AG08395 (cell line): ENCODE results near the gene PLPP1.

ENCODE experiments used
- DNase-seq: peaks from one replicate; pipeline ENCODE4 v3.0.0; 2012; ENCODE audit warnings: mixed read lengths, low spot score

Gene PLPP1

DNA sequence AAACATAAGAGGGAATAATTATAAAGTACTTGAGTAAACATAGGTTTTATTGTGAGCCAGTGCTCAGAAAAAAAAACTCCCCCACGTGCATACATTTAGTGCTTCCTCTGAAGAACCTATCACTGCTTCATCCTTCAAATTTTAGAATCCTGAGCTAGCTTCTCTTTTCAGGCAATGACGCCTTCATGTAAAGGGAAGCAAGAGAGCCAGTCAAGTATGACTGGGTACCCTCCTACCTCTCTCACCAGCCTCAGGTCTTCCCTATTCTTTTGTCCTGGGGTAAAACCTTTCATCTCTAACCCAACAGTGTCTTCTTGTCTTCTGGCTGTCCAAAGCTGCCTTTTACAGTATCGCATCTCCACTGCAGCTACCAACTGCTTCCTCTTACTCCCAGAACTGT lies 32.0 kb downstream of the PLPP1 start:
- no peak for DNase-seq

DNA sequence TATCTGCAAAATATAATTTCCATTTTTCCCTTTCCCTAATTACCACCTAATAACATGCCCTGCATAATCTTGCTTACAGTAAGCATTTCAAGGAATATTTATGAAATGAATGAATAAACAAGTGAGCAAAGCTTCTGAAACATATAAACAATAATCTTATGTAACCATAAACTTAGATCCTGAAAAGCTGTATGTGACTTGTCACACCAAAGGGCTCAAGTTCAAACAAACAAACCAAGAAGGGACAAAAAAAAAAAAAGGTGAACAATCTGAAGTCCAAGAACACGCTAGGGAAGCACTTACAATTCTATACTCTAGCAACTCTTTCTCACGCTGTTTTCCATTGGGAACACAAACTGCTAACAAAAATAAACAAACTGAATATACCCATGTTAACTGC lies 36.3 kb downstream of the PLPP1 start:
- no peak for DNase-seq

DNA sequence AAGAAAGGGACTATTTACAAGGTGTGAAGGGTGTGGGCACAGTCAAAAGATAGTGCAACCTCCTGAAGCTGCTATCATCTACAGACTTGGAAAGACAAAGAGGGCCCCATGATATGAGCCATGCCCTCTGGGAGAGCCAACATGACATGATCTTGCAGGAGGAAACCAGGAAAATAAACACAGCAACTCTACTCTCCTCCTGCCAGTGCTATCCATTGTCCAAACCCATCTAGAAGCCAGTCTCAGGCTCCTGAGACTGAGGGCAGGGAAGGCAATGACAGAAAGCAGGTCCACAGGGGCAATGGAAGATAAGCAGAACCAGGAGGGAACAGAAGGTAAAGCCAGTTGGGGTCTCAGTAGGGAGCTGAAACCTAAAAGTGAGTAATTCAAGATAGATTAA lies 37.1 kb downstream of the PLPP1 start:
- DNase-seq: no peak

DNA sequence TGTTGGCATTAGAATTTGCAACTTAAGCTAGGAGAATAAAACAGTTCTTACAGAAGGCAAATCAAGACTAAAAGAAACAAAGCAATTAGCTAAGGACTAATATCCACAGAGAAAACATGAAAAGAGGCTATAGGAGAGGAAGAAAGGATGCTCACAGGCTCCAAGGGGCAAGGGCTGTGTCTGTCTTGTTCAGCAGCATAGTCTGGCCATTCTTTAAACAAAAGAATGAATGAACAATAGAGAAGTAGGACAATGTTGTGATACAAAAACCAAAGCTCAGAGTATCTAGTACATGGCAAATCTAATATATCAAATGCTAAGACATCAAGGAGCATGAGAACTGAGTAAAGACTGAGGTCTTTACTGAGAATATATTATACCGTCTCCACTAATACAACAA lies 39.5 kb downstream of the PLPP1 start:
- no peak for DNase-seq

DNA sequence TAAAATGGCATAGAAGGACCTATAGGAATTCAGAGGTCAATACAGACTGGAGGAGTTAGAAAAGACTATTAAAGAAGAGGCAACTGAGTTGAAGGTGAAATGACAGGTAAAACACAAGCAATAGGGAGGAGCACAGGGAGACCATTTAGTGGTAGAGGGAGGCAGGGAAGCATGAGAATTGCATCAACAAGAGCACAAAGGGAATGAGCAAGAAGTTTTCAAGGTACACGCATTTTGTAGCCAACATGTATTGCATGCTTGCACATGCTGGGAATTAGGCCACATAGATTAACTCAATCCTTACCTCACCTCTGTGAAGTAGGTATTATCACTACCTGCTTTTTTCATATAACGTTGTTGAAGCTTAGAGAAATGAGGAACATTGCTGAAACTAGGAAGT lies 42.3 kb downstream of the PLPP1 start:
- no peak for DNase-seq

DNA sequence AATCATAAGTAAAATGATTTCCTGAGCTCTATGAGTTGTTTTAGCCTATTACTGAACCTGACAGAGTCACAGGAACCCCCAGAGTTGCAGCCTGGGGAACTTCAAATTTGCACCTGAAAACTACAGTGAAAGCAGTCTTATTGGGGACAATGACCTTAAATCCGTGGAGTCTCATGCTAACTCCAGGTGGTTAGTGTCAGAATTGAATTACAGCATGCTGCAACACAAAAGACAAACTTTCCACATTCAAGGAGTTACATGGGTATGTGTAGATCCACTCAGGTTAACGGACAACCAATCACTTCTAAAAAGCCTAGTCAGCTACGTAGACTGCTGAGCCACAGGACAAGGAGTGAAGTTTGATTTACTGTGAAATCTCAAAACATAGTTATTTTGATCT lies 49.7 kb downstream of the PLPP1 start:
- no peak for DNase-seq

DNA sequence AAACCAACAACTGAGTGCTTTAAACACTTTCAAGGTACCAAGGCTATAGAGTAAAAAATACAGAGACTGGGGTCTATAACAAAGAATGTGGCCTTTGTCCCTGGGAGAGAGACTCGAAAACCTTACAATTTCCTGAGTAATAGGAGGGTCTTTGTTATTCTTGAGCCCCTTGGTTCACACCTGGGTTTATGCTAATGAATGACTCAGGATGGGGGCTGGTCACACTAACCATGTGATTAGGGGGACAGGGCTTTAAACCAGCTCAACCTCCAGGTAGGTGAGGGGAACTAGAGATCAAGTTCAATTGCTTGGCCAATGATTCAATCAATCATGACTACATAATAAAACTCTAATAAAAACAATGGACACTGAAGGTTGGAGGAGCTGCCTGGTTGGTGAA lies 50.2 kb downstream of the PLPP1 start:
- DNase-seq: no peak

DNA sequence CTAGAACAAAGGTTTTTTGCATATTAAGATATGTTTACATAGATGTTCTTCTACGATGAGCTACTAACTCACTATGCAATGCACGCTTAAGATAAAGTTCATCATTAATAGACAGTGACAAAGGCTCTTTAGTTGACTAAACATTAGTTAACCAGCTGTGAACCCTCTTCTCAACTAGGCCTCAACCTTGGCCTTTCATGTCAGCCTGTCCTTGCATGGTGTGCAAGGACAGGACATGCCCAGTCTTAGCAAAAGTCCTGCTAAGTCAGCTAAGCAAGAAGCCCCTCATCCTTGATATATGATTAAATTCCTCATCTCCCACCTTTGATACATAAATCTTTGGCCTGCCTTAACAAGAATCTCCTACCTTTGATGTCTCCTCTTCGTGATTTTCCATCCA lies 50.9 kb downstream of the PLPP1 start:
- DNase-seq: no peak

DNA sequence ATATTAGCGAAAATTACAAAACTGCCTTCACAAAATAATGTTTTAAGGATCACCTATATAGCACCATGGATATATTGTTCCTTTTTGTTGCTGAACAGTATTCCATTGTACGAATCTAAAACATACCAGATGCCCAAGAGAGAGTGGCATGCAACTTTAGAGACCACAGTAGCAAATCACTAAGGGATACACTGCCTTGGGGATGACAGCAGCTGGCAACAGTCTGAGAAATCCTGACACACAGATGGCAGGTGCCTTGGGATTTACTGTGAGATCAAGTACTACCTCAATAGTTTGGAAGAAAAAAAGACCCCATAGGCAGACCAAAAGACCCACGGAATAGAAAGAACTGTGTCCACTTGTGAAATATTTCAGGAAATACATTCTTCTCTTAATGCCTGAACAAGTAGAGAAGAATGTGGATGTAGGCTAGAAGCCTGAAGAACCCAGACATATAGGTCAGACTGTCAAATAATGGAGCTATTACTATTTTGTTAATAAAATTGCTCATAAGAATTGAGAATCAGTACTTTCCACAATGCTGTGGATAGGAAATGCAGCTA lies 53.4 kb downstream of the PLPP1 start:
- DNase-seq: peak; percentile 11

DNA sequence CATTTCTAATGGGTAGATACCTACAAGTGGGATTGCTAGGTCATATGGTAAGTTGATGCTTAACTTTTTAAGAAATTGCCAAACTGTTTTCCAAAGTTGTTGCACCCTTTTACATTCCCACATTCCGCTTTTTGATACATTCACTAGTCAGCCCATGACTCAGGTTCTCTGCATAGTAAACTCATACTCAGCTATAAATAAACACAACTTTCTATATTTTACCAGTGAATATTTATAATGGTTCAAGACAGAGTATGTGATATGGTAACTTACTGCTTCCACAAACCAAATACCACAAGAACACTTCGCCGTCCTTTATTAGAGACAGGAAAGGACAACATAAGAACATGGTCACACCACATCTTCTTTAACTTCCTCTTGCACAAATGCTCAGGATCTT lies 54.0 kb downstream of the PLPP1 start:
- DNase-seq: peak; percentile 15

DNA sequence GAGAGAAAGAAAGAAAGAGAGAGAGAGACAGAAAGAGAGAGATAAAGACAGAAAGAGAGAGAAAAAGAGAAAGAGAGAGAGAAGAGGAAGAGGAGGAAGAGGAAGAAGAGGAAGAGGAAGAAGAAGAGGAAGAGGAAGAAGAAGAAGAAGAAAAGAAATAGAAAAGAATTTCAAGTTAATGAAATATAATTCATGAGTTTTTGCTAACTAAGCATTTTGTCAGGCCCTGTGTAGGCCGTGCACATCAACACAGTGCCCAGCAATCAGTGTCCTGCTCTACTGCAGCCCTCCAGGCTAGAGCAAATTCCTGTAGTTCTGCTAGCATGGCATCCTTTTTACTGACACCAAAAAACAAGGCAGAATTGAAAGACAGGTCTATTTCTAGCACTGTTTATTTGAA lies 62.1 kb downstream of the PLPP1 start:
- DNase-seq: no peak

DNA sequence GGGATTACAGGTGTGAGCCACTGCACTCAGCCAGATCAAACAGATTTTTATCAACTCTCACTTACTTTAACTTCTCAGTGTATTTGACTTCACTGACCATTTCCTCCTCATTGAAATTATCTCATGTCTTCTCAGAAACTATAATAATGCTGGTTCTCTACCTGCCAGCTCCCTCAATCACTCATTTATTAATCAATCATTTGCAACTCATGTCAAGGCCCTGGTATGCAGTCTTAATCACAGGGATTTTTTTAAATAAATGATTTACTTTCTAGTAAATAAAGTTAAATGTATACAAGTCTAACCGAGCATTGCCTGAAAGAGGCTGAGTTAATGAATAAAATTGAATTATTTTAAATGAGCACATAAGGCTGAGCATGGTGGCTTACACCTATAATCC lies 63.3 kb downstream of the PLPP1 start:
- DNase-seq: no peak

DNA sequence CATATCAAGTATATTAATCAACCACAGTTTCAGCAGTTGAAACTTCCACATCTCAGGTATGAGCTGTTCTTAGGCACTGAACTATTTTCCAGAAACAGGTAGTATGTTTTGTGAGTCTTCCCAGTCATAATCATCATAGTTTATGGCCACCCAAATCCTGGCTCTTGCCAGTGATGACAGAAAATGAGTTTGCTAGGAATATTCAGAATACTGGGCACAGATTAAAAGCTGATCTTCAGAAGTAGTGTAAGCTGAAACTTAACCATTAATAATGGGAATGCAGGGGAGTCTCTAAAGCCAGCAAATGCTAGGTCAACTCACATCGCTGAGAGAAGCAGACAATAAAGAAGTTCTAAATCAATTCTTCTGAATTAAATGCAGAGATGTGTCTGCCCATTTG lies 64.5 kb downstream of the PLPP1 start:
- no peak for DNase-seq

DNA sequence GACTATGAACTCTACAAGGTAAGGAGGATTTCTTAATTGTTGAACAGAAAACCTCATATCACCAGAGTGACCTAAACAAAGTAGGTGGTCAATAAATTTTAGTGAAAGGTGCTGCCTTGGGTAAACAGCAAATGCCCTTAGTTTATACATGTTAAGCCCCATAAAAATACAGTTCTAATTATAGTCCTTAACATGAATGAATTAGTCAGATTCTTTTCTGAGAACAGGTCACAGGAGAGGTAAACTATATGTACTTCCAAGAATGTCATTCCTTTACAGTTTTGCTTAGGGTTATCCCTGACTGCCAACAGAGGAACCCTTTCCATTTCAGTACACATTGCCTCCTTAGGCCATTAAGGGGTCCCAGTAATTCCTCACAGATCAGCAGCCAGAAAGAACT lies 64.9 kb downstream of the PLPP1 start:
- DNase-seq: no peak

DNA sequence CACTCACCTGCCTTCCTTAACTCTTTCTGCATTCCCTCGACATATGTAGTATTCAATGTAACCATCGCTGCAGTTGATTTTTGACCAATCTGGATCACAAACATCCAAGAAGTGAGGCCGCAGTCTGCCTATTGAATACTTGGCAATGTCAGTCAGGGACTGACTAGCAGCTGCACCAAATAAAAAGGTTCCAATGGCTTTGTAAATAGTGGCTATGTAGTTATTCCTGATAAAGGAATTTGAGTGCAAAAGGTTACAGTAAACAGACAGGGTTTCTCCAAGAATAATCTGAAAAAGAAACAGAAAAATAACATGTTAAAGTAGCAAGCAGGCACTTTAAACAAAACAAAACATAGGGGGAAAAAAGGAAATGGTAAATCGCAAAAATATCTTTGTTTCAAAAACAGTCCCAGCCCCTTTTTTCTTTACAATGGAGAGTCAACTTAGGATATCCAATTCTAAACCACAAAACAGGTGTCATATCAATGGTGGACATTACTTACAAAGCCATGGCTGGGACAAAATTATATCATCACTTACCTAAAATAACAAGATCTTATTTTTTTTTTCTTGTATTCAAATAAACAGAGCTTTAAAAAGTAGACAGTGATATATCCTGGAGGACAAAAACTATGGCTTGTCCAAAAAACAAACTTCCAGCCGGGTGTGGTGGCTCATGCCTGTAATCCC lies 66.8 kb downstream of the PLPP1 start:
- DNase-seq: no peak

DNA sequence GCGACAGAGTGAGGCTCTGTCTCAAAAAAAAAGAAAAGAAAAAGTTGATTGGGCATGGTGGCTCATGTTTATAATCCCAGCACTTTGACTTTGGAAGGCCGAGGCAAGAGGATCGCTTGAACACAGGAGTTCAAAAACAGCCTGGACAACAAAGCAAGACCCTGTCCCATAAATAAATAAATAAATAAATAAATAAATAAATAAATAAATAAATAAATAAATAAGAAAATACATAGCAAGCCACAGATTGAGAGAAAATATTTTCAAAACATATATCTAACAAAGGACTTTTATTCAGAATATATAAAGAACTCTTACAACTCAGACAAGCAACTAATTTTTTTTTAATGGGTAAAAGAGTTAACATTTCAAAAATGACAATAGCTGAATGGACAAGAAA lies 71.2 kb downstream of the PLPP1 start:
- no peak for DNase-seq

DNA sequence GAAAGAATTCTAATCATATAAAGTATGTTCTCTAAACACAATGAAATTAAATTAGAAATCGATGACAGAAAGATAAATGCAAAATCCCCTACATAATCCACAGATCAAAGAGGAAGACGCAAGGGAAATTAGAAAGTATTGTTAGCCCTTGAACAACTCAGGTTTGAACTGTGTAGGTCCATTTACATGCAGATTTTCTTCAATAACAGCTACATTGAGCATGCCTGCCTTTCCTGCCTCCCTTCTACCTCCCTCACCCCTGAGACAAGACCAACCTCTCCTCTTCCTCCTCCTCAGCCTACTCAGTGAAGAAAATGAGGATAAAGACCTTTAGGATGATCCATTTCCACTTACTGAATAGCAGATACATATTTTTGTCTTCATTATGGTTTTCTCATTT lies 75.2 kb downstream of the PLPP1 start:
- DNase-seq: no peak

DNA sequence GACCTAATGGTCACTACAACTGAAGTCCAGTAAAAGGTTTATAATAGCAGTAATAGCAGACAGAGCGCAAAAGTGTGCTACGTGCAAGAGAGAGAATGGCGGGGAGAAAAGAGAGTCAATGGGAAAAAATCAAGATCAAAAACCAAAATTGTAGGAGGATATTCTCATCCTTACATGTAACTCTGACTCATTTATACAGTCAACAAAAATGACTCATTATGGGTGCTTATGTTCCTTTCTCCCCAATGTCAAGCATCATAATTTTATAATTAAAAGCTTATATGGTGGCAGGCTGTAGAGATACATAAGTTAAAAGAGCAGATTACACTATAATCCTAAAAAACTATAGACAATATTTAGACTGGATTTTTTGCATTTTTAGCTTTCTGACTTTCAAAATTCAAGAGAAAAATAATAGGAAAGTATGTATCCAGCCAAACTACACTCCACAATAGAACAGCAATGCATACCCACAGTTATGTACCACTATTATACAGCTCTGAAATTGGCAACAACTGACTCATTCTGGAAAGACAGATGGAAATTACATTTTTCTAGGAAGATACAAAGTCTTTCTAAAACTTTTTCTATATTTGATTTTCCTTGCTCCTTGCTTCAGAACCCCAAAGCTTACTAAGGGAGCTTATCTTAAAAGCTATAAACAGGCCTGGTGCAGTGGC lies 78.4 kb downstream of the PLPP1 start:
- peak; percentile 53 for DNase-seq

DNA sequence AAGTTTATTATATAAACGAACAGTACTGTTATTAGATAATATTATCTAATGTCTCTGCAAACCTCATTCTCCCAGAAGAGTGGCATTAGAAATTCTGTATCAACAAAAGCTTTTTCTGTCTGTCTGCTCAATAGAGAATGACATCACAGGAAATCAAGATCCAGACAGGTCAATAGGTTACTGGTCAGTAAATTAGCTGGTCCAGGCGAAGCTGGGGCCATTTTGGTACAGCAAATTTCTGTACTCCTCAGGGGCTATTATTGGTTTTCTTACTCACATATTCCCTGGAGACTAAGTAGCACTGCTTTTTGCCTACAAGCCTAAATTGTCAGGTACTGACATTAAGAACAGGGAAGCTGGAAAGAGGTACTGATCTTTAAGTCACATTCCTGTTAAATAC lies 80.5 kb downstream of the PLPP1 start:
- no peak for DNase-seq

DNA sequence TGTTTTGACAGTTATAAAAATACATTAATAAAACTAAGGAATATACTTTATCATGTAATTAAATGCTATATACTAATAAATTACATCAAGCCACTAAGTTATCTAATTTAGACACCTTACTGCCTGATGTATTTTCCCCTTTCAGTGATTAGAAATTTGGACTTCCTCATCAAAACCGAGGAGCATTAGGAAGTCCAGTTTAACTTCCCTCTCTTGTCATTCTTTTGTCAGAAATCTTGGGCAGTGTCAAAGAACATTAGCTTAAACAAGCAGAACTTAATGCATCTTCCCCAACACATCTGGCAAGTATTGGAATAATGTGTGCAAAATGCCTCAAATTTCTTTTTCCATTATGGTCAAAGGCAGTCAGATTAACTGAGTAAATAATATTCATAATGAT lies 81.6 kb downstream of the PLPP1 start:
- no peak for DNase-seq

DNA sequence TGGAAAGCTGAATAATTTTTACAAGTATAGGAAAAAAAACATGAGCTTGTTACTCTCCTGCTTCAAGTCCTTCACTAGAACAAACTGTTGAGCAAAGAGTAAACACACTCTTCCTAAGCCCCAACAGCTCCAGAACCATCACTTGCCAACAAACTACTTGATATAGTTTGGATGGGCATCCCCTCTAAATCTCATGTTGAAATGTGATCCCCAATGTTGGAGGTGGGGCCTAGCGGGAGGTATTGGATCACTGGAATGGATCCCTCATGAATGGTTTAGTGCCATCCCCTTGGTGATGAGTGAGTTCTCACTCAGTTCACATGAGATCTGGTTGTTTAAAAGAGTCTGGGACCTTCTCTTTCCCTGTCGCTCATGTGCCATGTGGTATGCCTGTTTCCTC lies 82.8 kb downstream of the PLPP1 start:
- DNase-seq: no peak

DNA sequence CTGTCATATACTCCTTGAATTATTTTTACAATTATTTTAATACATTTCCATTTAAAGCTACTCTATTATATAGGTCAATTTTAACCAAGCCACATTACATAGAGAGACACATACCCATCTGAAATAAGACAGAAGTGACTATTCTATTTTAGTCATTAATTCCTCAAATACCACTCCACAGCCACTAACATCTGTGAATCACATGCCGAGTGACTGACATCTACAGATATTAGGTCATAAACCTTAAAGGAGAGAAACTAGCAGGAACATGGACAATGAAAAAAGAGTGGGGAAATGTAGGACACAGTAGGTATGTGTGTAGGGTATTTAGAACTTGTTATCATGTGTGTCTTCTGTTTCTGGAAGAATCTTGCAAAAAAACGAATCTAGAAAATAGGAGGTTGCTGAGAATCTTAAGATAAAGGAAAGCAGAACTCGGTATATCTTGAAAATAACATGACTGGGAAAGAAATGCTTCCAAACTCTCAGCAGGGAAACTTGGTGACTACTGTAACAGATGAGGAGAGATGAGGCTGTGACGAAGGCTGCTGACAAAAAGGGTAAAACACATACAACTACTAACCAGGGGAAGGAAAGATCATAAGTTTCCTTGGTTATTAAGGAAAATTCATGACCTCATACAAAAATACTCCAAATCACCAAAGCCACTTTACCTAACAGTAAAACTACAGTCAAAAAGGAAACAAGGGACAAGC lies 84.6 kb downstream of the PLPP1 start:
- peak; percentile 36 for DNase-seq

DNA sequence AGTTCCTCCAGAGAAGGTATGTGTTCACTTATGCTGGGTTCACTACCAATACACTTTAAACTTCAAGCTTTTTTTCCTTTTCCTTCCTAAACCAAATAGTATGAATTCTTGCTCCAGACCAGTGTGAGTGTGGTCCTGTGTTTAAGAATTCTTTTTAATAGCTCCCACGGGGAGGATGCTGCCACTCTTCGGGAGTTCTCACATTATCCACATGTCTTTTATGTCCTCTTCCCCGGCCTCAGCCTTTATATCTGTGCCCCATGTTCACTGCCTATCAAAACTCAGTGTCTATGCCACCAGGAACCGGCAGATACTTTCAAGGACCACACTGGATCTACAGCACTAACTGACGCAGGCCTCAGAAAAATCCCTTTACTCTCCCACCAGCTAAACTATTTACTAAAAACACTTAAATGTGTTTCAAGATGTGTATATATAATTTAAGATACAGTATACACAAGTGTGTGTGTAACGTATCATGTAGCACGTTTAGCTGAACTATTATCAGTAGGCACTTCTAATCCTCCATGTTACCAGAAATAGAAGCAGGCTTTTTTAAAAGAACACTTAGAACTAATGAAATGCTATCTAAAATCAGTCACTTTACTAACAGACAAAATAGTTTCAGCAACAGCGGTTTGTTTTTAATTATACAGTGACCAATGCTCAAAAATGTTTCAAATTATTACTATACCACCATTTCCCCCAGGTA lies 88.0 kb downstream of the PLPP1 start:
- DNase-seq: no peak
